Measurements from ENCODE around the gene SLC12A8.

SLC12A8 gene

DNA sequence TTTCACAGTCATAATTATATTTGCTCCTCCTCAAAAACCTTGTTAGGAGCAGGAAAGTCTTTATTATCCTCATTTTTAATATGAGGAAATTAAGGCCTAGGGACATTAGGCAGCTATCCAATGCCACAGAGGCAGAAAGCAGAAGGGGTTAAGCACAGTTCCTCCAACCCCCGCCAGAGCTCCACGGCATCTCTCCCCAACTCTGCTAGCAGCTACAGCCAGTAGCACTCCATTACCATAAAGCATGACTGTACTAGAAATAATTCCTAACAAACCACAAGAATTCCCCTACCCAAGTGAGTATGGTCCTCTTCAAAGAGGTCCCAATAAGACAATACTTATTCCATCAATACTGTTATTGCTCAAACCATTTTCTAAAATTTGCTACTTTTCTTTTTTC is 166.6 kb downstream of the SLC12A8 start:
- peaks cover 8% of the 10 kb centered on the region for H3K4me1 ChIP-seq
- TF ChIP-seq, protein P1, sequence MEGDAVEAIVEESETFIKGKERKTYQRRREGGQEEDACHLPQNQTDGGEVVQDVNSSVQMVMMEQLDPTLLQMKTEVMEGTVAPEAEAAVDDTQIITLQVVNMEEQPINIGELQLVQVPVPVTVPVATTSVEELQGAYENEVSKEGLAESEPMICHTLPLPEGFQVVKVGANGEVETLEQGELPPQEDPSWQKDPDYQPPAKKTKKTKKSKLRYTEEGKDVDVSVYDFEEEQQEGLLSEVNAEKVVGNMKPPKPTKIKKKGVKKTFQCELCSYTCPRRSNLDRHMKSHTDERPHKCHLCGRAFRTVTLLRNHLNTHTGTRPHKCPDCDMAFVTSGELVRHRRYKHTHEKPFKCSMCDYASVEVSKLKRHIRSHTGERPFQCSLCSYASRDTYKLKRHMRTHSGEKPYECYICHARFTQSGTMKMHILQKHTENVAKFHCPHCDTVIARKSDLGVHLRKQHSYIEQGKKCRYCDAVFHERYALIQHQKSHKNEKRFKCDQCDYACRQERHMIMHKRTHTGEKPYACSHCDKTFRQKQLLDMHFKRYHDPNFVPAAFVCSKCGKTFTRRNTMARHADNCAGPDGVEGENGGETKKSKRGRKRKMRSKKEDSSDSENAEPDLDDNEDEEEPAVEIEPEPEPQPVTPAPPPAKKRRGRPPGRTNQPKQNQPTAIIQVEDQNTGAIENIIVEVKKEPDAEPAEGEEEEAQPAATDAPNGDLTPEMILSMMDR (IDR thresholded peaks at IDR 0.05; ENCODE audit: low read depth, low read length) = no peak
- H3K9me3 ChIP-seq = no peaks in the 10 kb centered on the region
- H3K4me3 ChIP-seq (ENCODE audit: low read depth, low read length) = no peak overlapping the region
- no peaks in the 10 kb centered on the region for H3K36me3 ChIP-seq
- no peak for DNase-seq
- no peaks in the 10 kb centered on the region for H3K27me3 ChIP-seq

DNA sequence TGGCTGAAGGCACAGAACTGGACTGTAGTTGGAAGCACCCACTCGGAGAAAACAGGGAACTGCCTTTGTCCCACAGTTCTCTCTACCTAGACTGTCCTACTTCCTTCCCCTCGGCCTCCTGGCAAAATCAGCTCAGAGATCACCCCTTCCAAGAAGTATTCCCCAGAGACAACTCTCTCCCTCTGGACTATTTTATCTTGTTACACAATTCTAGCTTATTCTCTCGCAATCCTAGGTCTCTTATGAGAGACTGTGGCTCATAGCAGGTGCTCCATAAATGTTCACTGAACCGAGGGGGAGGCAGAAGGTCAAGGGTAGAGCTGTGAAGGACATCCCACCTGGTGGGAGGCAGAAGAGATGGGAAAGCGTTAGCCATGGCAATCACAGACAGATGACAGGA is 167.4 kb downstream of the SLC12A8 start:
- DNase-seq = no peak
- TF ChIP-seq, protein P1 (IDR thresholded peaks at IDR 0.05; ENCODE audit: low read depth, low read length) = no peak

DNA sequence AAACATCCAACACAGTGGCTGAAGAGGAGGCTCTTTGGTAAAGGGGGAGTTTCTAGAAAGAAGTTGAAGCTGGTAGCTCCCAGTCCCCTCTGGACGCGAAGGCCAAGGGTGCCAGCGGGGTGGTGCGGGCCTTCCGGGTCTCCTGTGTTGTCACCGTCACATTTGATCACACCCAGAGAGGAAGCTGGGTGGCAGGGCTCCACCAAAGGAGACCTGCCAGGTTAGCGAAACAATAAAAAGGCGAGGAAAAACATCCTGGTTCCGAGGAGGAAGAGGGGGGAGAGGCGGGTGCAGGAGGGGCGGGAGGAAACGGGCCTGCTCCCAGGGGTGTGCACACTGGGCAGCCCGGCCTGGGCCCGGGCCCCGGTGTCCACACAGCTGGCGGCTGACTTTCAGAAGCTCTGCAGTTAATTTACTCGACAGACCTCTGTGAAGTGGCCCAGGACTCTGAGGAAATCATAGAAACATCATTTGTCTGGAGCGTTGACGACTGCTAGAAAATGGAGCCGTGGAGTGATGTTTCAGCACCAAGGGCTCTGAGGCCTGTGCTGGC is 168.9 kb downstream of the SLC12A8 start:
- no peaks in the 10 kb centered on the region for H3K9me3 ChIP-seq
- TF ChIP-seq, protein P1 (IDR thresholded peaks at IDR 0.05; ENCODE audit: low read depth, low read length) = no peak
- no peaks in the 10 kb centered on the region for H3K36me3 ChIP-seq
- H3K4me1 ChIP-seq = peaks cover 10% of the 10 kb centered on the region
- no peaks in the 10 kb centered on the region for H3K27me3 ChIP-seq
- no peak overlapping the region for H3K4me3 ChIP-seq (ENCODE audit: low read depth, low read length)
- no peak for DNase-seq

More for the DNA sequence above, 167.4 kb downstream of the SLC12A8 start:
- no peaks in the 10 kb centered on the region for H3K9me3 ChIP-seq
- no peaks in the 10 kb centered on the region for H3K36me3 ChIP-seq
- peaks cover 8% of the 10 kb centered on the region for H3K4me1 ChIP-seq
- no peaks in the 10 kb centered on the region for H3K27me3 ChIP-seq
- no peak overlapping the region for H3K4me3 ChIP-seq (ENCODE audit: low read depth, low read length)

DNA sequence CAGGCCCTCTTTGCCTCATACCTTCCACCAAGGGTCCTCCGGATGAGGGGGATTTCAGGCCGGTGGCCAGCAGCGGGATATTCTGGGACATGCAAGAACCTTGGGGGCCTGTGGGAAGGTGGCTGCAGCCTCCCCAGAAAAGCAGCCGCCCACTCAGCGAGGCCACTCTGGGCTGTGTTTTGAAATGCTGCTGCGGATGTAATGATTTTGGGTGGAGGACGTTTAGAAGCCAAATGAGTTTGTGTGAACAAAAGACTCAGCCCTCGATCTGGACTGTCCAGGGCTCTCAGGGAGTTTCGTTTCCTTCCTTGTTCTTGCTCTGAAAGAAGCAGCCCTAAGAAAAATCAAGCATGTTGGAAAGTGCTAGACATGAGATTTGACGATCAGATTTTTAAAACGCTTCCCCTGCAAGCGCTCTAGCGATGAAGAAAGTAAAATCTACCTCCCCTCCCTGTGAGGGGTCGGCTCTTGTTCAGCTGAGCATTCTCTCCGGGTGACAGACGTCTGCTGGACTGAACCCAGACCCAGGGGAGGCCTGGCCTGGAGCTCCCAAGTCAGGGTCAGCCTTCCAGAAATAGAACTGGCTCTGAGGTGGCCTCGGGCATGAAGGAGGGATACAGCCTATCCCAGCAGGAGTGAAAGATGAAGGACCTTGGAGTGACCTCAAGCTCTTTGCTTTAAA is 169.7 kb downstream of the SLC12A8 start:
- H3K4me1 ChIP-seq = peaks cover 10% of the 10 kb centered on the region

DNA sequence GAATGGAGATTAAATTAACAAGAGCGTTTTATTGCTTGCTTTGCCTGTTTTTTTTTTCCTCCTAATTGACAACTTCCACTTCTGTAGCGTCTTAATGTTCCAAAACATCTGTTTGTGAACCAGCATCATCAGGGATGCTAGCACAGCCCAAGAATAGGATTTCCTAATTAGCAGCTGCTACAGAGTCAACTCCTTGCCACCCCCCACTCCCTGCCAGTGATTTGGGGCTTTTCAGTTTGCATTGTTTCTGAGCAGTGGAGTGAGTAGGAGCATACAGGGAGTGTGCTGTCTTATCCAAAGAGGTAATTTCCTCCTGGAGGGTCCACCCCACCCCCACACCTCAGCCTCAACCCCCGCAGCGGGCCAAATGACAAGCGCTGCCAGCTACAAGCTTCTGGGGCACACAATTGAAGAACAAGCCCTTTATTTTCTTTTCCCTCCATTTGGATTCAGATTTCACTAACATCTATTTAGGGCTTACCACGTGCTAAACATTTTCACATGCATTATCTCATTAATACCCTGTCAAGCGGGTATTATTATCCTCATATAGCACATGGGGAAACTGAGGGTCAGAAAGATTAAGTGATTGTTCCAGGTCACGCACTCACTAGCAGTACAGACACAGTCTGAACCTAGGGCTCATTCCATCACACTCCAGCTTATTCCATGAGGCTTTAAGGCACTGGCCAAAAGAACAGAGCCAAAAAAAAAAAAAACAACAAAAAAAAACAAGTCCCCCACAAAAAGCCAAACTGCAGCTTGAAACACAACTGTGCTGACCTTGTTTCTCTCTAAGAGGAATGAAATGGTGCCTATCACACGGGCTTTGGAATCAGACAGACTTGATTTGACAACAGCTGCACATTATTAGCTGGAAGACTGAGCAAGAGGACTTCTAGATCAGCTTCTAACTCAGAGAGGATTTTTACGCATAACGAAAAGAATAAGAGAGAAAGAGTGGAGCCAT is 173.1 kb downstream of the SLC12A8 start:
- Histone ChIP-seq H3K36me3 (no peaks in the 10 kb centered on the region), H3K9me3 (no peaks in the 10 kb centered on the region), H3K4me3 (ENCODE audit: low read depth, low read length) (no peak overlapping the region), H3K27me3 (no peaks in the 10 kb centered on the region), H3K4me1 (peaks cover 7% of the 10 kb centered on the region; the same call in 1 of the 2 replicates)
- TF ChIP-seq, protein P1 (IDR thresholded peaks at IDR 0.05; ENCODE audit: low read depth, low read length) = no peak
- DNase-seq = no peak

More for the DNA sequence above, 169.7 kb downstream of the SLC12A8 start:
- H3K9me3 ChIP-seq = no peaks in the 10 kb centered on the region
- no peaks in the 10 kb centered on the region for H3K27me3 ChIP-seq
- no peak overlapping the region for H3K4me3 ChIP-seq (ENCODE audit: low read depth, low read length)
- no peak for DNase-seq
- no peaks in the 10 kb centered on the region for H3K36me3 ChIP-seq
- TF ChIP-seq, protein P1 (IDR thresholded peaks at IDR 0.05; ENCODE audit: low read depth, low read length) = no peak
